Osteocyte (in vitro differentiated cells): ENCODE results near the gene LPIN3. TPM values are rescaled to one million over a fixed set of nuclear protein-coding genes. Genes with fewer than 3 reads are reported as not detected.

Experiments used
- DNase-seq: peaks from one replicate; pipeline ENCODE4 v3.0.0; 2021; ENCODE audit warnings: mixed read lengths; ENCODE audit not compliant: unreplicated experiment; ENCODE audit errors: extremely low spot score
- H3K27ac Mint-ChIP-seq: one replicate; pipeline ENCODE4 v1.8.0; 2021; ENCODE audit warnings: mild to moderate bottlenecking, mixed read lengths; ENCODE audit not compliant: unreplicated experiment
- H3K27me3 Mint-ChIP-seq: one replicate; pipeline ENCODE4 v1.8.0; 2021; ENCODE audit warnings: mixed read lengths; ENCODE audit not compliant: unreplicated experiment
- H3K36me3 Mint-ChIP-seq: one replicate; pipeline ENCODE4 v1.8.0; 2021; ENCODE audit warnings: mixed read lengths; ENCODE audit not compliant: unreplicated experiment
- H3K4me1 Mint-ChIP-seq: one replicate; pipeline ENCODE4 v1.8.0; 2021; ENCODE audit warnings: mixed read lengths; ENCODE audit not compliant: unreplicated experiment
- H3K4me3 Mint-ChIP-seq: one replicate; pipeline ENCODE4 v1.8.0; 2021; ENCODE audit warnings: mild to moderate bottlenecking, moderate library complexity, mixed read lengths; ENCODE audit not compliant: unreplicated experiment
- H3K9me3 Mint-ChIP-seq: one replicate; pipeline ENCODE4 v1.8.0; 2021; ENCODE audit warnings: mixed read lengths; ENCODE audit not compliant: unreplicated experiment
- CTCF ChIP-seq: fragments of 200-600 bp; sonication (generic); IDR thresholded peaks from 2 replicates; pipeline ENCODE4 v1.5.0; 2021; ENCODE audit warnings: antibody characterized with exemption, mild to moderate bottlenecking, moderate library complexity
- total RNA-seq: library from RNA; stranded (reverse); gene quantifications from 2 replicates; pipeline ENCODE4 v1.2.1, GENCODE V29; 2021

LPIN3 gene
- total RNA-seq, 1 donor from 2014 or later, result 2.9 TPM

GRCh38 chr20:41390889-41391288 lies 50.3 kb downstream of the LPIN3 start:
- Mint-ChIP-seq H3K4me3 (no peak overlapping the region), H3K9me3 (no peaks in the 10 kb centered on the region), H3K27ac (no peak overlapping the region), H3K36me3 (no peaks in the 10 kb centered on the region), H3K4me1 (peaks cover 32% of the 10 kb centered on the region), H3K27me3 (no peaks in the 10 kb centered on the region)
- DNase-seq, result no peak
- no peak for TF ChIP-seq CTCF

- Mint-ChIP-seq H3K27me3 (no peaks in the 10 kb centered on the region), H3K27ac (no peak overlapping the region), H3K9me3 (no peaks in the 10 kb centered on the region), H3K36me3 (no peaks in the 10 kb centered on the region), H3K4me1 (peaks cover 32% of the 10 kb centered on the region), H3K4me3 (no peak overlapping the region)
- DNase-seq, result no peak
- no peak for TF ChIP-seq CTCF
These were observed 51.0 kb downstream of the LPIN3 start for GRCh38 chr20:41391587-41392001.

GRCh38 chr20:41392295-41392694 lies 51.7 kb downstream of the LPIN3 start:
- Mint-ChIP-seq H3K27me3 (no peaks in the 10 kb centered on the region), H3K27ac (no peak overlapping the region), H3K4me3 (no peak overlapping the region), H3K4me1 (peaks cover 25% of the 10 kb centered on the region), H3K36me3 (no peaks in the 10 kb centered on the region), H3K9me3 (no peaks in the 10 kb centered on the region)
- DNase-seq, result no peak
- no peak for TF ChIP-seq CTCF

- Mint-ChIP-seq H3K9me3 (no peaks in the 10 kb centered on the region), H3K4me1 (peaks cover 17% of the 10 kb centered on the region), H3K4me3 (no peak overlapping the region), H3K27me3 (no peaks in the 10 kb centered on the region), H3K27ac (no peak overlapping the region), H3K36me3 (no peaks in the 10 kb centered on the region)
- no peak for DNase-seq
- TF ChIP-seq CTCF, result no peak
These were observed 52.5 kb downstream of the LPIN3 start for GRCh38 chr20:41392871-41393704.

- Mint-ChIP-seq H3K4me3 (no peak overlapping the region), H3K9me3 (no peaks in the 10 kb centered on the region), H3K27me3 (no peaks in the 10 kb centered on the region), H3K4me1 (peaks cover 16% of the 10 kb centered on the region), H3K27ac (no peak overlapping the region), H3K36me3 (no peaks in the 10 kb centered on the region)
- TF ChIP-seq CTCF, result no peak
- no peak for DNase-seq
These were observed 53.1 kb downstream of the LPIN3 start for GRCh38 chr20:41393705-41394066.
